GM12875 (cell line): ENCODE results near the gene MYBPHL.

ENCODE experiments used
- H3K4me3 ChIP-seq: one replicate; pipeline ENCODE4 v1.5.1; 2011; ENCODE audit warnings: low read depth, low read length, control low read depth
- TF ChIP-seq, protein P1 (sequence below): IDR thresholded peaks from 2 replicates; pipeline ENCODE4 v1.5.1; 2011; ENCODE audit warnings: low read depth, mild to moderate bottlenecking, control low read depth, inconsistent platforms, low read length, moderate library complexity, borderline replicate concordance; ENCODE audit not compliant: insufficient read depth

The MYBPHL gene

GRCh38 chr1:109255097-109255651 is 51.6 kb downstream of the MYBPHL start:
- TF ChIP-seq, protein P1, sequence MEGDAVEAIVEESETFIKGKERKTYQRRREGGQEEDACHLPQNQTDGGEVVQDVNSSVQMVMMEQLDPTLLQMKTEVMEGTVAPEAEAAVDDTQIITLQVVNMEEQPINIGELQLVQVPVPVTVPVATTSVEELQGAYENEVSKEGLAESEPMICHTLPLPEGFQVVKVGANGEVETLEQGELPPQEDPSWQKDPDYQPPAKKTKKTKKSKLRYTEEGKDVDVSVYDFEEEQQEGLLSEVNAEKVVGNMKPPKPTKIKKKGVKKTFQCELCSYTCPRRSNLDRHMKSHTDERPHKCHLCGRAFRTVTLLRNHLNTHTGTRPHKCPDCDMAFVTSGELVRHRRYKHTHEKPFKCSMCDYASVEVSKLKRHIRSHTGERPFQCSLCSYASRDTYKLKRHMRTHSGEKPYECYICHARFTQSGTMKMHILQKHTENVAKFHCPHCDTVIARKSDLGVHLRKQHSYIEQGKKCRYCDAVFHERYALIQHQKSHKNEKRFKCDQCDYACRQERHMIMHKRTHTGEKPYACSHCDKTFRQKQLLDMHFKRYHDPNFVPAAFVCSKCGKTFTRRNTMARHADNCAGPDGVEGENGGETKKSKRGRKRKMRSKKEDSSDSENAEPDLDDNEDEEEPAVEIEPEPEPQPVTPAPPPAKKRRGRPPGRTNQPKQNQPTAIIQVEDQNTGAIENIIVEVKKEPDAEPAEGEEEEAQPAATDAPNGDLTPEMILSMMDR: no peak
- H3K4me3 ChIP-seq: no peak overlapping the region

- TF ChIP-seq, protein P1: no peak
These were observed 52.2 kb downstream of the MYBPHL start for GRCh38 chr1:109254621-109255096.

GRCh38 chr1:109253803-109254620 is 52.8 kb downstream of the MYBPHL start:
- TF ChIP-seq, protein P1: no peak
- H3K4me3 ChIP-seq: no peak overlapping the region

More at GRCh38 chr1:109254621-109255096, 52.2 kb downstream of the MYBPHL start:
- H3K4me3 ChIP-seq: no peak overlapping the region

GRCh38 chr1:109252893-109253802 is 53.7 kb downstream of the MYBPHL start:
- TF ChIP-seq, protein P1: no peak

GRCh38 chr1:109252167-109252892 is 54.5 kb downstream of the MYBPHL start:
- no peak overlapping the region for H3K4me3 ChIP-seq
- TF ChIP-seq, protein P1: no peak

More at GRCh38 chr1:109252893-109253802, 53.7 kb downstream of the MYBPHL start:
- no peak overlapping the region for H3K4me3 ChIP-seq
